DOHH2 (cell line): ENCODE data around the gene ASPN.

ENCODE experiments used
- H3F3A ChIP-seq: fragments of 200-600 bp; sonication (generic), shearing (Covaris generic); 2 replicates; pipeline ENCODE4 v1.6.0; 2016; ENCODE audit warnings: antibody characterized with exemption, mild to moderate bottlenecking; ENCODE audit not compliant: control insufficient read depth, insufficient read depth
- H3K27ac ChIP-seq: fragments of 200-600 bp; sonication (generic); 2 replicates; pipeline ENCODE4 v1.5.1; 2014; ENCODE audit warnings: low read depth, mild to moderate bottlenecking, low read length, moderate library complexity
- H3K27me3 ChIP-seq: fragments of 200-600 bp; sonication (generic); 2 replicates; pipeline ENCODE4 v1.6.1; 2014; ENCODE audit warnings: mild to moderate bottlenecking, low read length, mixed read lengths; ENCODE audit not compliant: control insufficient read depth
- H3K36me3 ChIP-seq: fragments of 200-600 bp; sonication (generic); 2 replicates; pipeline ENCODE4 v1.6.1; 2014; ENCODE audit warnings: mild to moderate bottlenecking, low read length, moderate library complexity, mixed read lengths; ENCODE audit not compliant: control insufficient read depth
- H3K4me1 ChIP-seq: fragments of 200-600 bp; sonication (generic); 2 replicates; pipeline ENCODE4 v1.6.1; 2014; ENCODE audit warnings: mild to moderate bottlenecking, low read length, mixed read lengths; ENCODE audit not compliant: control insufficient read depth
- H3K4me2 ChIP-seq: fragments of 200-600 bp; sonication (generic); 2 replicates; pipeline ENCODE4 v1.6.0; 2014; ENCODE audit warnings: mild to moderate bottlenecking, low read length, moderate library complexity
- H3K4me3 ChIP-seq: fragments of 200-600 bp; sonication (generic); 2 replicates; pipeline ENCODE4 v1.5.1; 2014; ENCODE audit warnings: mild to moderate bottlenecking, low read length, mixed read lengths
- H3K79me2 ChIP-seq: fragments of 200-600 bp; sonication (generic); 2 replicates; pipeline ENCODE4 v1.6.1; 2014; ENCODE audit warnings: mild to moderate bottlenecking, low read length, mixed read lengths; ENCODE audit not compliant: control insufficient read depth
- H3K9me2 ChIP-seq: fragments of 200-600 bp; sonication (generic); replicated peaks from 2 replicates; pipeline ENCODE4 v1.6.1; 2014; ENCODE audit warnings: mild to moderate bottlenecking, low read length, mixed read lengths; ENCODE audit not compliant: control insufficient read depth
- H3K9me3 ChIP-seq: fragments of 200-600 bp; sonication (generic); 2 replicates; pipeline ENCODE4 v1.6.1; 2014; ENCODE audit warnings: antibody characterized with exemption, low read length, mixed read lengths; ENCODE audit not compliant: control insufficient read depth, insufficient read depth
- H4K20me1 ChIP-seq: fragments of 200-600 bp; sonication (generic); 2 replicates; pipeline ENCODE4 v1.6.0; 2014; ENCODE audit warnings: low read depth, mild to moderate bottlenecking, antibody characterized with exemption, low read length, moderate library complexity; ENCODE audit not compliant: control insufficient read depth, insufficient read depth
- CTCF ChIP-seq: fragments of 200-600 bp; sonication (generic); IDR thresholded peaks from one replicate; pipeline ENCODE4 v1.5.1; 2014; ENCODE audit warnings: antibody characterized with exemption, mild to moderate bottlenecking, low read depth, low read length; ENCODE audit not compliant: poor library complexity, severe bottlenecking
- EZH2phosphoT487 ChIP-seq: fragments of 200-600 bp; sonication (generic); IDR thresholded peaks from 2 replicates; pipeline ENCODE4 v1.6.1; 2017; ENCODE audit warnings: borderline replicate concordance, mild to moderate bottlenecking, antibody characterized with exemption, low read length, moderate library complexity, mixed read lengths

ASPN gene

GRCh38 chr9:92478783-92479182 is 3.5 kb downstream of the ASPN start:
- no peak for TF ChIP-seq CTCF
- no peak for TF ChIP-seq EZH2phosphoT487
- Histone ChIP-seq H3K9me2 (no peaks in the 10 kb centered on the region), H3K27ac (no peak overlapping the region), H3K36me3 (no peaks in the 10 kb centered on the region), H4K20me1 (no peaks in the 10 kb centered on the region), H3K27me3 (no peaks in the 10 kb centered on the region), H3K79me2 (no peaks in the 10 kb centered on the region), H3K4me3 (no peak overlapping the region), H3F3A (no peaks in the 10 kb centered on the region), H3K4me1 (no peaks in the 10 kb centered on the region), H3K9me3 (no peaks in the 10 kb centered on the region), H3K4me2 (no peak overlapping the region)

GRCh38 chr9:92476962-92477361 is 5.3 kb downstream of the ASPN start:
- H3F3A ChIP-seq, result no peaks in the 10 kb centered on the region
- H3K9me3 ChIP-seq, result no peaks in the 10 kb centered on the region
- H3K4me3 ChIP-seq, result no peak overlapping the region
- no peaks in the 10 kb centered on the region for H3K4me1 ChIP-seq
- no peaks in the 10 kb centered on the region for H3K79me2 ChIP-seq
- no peaks in the 10 kb centered on the region for H3K9me2 ChIP-seq
- H3K27ac ChIP-seq, result no peak overlapping the region
- no peak overlapping the region for H3K4me2 ChIP-seq
- no peak for TF ChIP-seq CTCF
- no peak for TF ChIP-seq EZH2phosphoT487
- no peaks in the 10 kb centered on the region for H3K36me3 ChIP-seq
- H4K20me1 ChIP-seq, result no peaks in the 10 kb centered on the region
- H3K27me3 ChIP-seq, result no peaks in the 10 kb centered on the region

- Histone ChIP-seq H3K9me3 (no peaks in the 10 kb centered on the region), H3K4me3 (no peak overlapping the region), H3K27me3 (no peaks in the 10 kb centered on the region), H3K4me1 (no peaks in the 10 kb centered on the region), H3K9me2 (no peaks in the 10 kb centered on the region), H3F3A (no peaks in the 10 kb centered on the region), H3K79me2 (no peaks in the 10 kb centered on the region), H3K4me2 (no peak overlapping the region), H3K27ac (no peak overlapping the region), H3K36me3 (no peaks in the 10 kb centered on the region), H4K20me1 (no peaks in the 10 kb centered on the region)
- TF ChIP-seq EZH2phosphoT487, result no peak
- no peak for TF ChIP-seq CTCF
Measured at GRCh38 chr9:92474587-92474986, 7.7 kb downstream of the ASPN start.

- Histone ChIP-seq H3K79me2 (no peaks in the 10 kb centered on the region), H3K27ac (no peak overlapping the region)
Measured at GRCh38 chr9:92468206-92468605, 14.1 kb downstream of the ASPN start.

More at GRCh38 chr9:92468206-92468605, 14.1 kb downstream of the ASPN start:
- Histone ChIP-seq H3K4me1 (no peaks in the 10 kb centered on the region), H3K36me3 (no peaks in the 10 kb centered on the region), H3F3A (no peaks in the 10 kb centered on the region), H3K4me2 (no peak overlapping the region), H3K27me3 (no peaks in the 10 kb centered on the region), H3K4me3 (no peak overlapping the region), H4K20me1 (no peaks in the 10 kb centered on the region), H3K9me2 (no peaks in the 10 kb centered on the region), H3K9me3 (no peaks in the 10 kb centered on the region)
- TF ChIP-seq CTCF (no peak), EZH2phosphoT487 (no peak)
